ENCODE results near the gene ATP8B1.

DNA sequence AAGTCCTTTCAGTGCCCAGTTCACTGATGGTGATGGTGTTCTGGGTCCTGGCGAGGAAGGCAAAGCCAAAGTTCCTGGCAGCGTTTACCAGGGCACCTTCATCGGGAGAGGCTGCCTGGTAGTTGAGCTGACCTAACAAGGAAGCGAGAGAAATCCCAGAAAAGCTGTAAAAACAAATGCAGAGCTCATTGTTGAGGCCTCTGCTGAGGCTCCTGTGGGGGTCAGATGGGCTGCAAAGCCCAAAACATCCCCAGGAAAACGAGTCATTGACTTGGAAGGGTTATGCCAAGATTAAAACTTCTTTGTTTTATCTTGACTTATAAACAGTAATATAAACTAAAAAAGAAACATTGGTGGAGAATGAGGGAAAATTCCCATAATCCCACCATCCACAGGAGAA lies 128.2 kb downstream of the ATP8B1 start:
- TF ChIP-seq, protein P1, sequence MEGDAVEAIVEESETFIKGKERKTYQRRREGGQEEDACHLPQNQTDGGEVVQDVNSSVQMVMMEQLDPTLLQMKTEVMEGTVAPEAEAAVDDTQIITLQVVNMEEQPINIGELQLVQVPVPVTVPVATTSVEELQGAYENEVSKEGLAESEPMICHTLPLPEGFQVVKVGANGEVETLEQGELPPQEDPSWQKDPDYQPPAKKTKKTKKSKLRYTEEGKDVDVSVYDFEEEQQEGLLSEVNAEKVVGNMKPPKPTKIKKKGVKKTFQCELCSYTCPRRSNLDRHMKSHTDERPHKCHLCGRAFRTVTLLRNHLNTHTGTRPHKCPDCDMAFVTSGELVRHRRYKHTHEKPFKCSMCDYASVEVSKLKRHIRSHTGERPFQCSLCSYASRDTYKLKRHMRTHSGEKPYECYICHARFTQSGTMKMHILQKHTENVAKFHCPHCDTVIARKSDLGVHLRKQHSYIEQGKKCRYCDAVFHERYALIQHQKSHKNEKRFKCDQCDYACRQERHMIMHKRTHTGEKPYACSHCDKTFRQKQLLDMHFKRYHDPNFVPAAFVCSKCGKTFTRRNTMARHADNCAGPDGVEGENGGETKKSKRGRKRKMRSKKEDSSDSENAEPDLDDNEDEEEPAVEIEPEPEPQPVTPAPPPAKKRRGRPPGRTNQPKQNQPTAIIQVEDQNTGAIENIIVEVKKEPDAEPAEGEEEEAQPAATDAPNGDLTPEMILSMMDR (conservative IDR thresholded peaks at IDR 0.05 in 1 of 2, IDR thresholded peaks at IDR 0.05 in 1 of 2; ENCODE audit: extremely low read depth in 1 of 2, insufficient read depth in 1 of 2, low read depth in 1 of 2, low read length in 2 of 2) = no peak
- TF ChIP-seq EZH2 (IDR thresholded peaks at IDR 0.05; ENCODE audit: borderline replicate concordance, low read length) = no peak
